HG02588 (cell line): ENCODE measurements around the gene RNF25.

Experiments used
- ATAC-seq: cut with Tn5 transposase; IDR thresholded peaks from one replicate; pipeline ENCODE4 v1.9.1; 2021; ENCODE audit warnings: mild to moderate bottlenecking, moderate library complexity; ENCODE audit not compliant: unreplicated experiment

Gene RNF25

DNA sequence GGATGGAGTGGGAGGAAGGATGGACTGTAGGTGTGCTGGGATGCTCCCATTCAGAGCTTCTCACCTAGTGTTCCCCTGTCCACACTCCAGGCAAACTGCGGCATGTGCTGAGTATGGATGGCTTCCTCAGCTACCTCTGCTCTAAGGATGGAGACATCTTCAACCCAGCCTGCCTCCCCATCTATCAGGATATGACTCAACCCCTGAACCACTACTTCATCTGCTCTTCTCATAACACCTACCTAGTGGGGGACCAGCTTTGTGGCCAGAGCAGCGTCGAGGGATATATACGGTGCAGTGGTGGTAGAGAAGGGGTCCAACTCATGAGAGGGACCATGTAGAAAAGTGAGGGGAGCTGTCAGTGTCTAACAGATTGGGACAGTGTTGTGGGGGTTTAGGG lies 43.9 kb downstream of the RNF25 start:
- ATAC-seq, result no peak

DNA sequence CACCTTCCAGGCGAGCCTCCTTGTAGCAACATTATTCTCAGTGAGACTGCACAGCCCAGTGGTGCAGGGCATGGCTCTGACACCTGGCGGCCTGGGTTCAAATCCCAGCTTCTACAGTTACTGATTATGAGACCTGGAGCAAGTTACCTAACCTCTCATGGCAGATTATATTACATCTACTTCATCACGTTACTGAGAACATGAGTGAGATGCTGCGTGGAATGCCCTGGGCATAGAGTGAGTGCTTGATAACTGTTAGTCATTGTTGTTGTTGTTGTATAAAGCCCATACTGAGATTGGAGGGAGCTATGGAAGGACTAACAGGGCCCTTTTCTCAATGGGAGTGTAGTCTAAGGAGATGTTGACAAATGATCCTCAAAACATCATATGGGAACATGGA lies 45.4 kb downstream of the RNF25 start:
- ATAC-seq, result no peak

DNA sequence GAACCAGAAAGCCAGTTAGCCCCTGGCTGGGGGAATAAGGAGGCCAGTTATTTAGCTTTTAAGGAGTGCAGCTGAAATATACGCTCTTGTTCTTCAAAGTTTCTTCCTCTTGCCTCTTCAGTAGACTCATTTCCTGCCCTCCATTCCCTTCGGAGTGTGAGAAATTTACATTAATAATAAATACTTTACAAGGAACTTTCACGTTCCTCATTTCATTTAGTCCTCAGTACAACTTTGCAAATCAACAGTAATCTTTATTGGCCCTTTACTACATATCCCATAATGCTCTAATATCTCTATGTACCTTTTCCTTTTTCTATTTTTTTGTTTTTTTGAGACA lies 48.5 kb downstream of the RNF25 start:
- ATAC-seq, result no peak

DNA sequence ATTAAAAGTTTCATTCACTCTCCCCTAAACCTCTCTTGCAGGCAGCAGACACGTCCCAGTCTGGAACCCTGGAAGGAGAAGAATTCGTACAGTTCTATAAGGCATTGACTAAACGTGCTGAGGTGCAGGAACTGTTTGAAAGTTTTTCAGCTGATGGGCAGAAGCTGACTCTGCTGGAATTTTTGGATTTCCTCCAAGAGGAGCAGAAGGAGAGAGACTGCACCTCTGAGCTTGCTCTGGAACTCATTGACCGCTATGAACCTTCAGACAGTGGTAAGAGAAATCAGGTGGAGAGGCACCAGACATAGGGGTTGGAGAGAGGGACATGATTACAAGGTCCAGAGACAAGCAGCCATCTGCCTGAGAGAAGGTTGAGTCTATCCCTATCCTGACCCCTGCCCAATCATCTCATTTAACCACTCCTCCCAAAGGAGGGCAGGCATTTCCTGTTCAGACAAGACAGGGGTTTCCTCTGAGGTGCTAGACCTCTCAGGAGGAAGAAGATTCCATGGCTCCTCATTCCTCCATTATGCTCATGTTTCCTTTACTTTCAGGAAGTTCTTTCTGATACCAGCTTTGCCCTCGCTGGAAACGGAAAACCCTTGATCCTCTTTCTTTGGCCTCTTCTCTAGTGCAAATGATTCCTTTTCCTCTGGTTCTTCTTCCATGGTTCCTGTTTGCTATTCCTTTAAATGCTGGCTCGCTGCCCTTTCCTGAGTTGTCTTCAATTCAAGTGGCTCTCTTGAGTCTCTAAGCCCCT lies 49.0 kb downstream of the RNF25 start:
- no peak for ATAC-seq

DNA sequence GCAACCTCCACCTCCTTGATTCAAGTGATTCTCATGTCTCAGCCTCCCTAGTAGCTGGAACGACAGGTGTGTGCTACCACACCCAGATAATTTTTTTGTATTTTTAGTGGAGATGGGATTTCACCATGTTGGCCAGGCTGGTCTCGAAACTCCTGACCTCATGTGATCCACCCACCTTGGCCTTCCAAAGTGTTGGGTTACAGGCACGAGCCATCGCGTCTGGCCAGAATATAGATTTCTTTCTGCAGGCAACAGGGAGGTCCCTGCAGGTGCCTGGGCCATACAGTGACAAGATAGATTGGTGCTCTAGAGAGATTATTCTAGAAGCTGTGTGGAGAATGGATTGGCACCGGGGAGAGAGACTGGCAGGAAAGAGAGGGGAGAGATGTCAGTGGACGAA lies 50.8 kb downstream of the RNF25 start:
- ATAC-seq, result no peak

DNA sequence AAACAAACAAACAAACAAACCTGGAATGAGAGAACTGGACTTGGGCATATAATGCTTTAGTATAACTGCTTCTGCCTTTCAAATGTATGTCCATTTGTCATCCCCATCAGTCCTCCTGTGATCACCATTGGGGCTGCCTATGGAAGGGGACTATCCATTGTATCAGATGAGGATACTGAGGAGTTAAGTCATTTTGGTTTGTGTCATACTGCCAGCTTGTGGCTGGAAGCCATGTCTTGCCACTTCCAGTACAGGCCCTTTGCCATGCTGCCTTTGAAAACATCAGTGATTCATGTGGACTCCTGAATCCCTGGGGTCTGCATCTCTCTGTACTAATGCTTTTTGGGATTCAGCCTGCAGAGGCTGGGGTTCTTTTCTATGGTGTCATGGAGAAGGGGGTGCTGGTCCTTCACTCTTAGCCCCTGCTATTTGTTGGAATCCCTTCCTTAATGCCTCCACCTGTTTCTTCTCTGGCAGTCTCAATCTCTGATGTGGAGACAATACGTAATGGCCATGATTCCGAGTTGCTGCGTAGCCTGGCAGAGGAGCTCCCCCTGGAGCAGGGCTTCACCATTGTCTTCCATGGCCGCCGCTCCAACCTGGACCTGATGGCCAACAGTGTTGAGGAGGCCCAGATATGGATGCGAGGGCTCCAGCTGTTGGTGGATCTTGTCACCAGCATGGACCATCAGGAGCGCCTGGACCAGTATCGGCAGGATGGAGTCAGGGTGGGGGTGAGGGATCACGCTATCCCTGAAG lies 53.5 kb downstream of the RNF25 start:
- no peak for ATAC-seq

DNA sequence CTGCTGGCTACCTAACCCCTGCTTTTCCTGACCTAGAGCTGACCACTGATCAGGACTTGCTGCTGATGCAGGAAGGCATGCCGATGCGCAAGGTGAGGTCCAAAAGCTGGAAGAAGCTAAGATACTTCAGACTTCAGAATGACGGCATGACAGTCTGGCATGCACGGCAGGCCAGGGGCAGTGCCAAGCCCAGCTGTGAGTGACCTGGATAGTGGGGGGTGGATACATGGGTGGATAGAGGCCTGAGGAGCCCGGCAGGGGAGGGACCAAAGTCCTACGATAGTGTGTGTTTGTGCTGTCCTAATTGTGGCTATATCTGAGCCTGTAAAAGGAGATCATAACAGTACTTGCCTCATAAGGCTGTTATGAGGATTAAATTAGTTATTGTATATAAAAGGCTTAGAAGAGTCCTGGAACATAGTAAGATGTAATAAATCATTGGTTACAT lies 55.9 kb downstream of the RNF25 start:
- ATAC-seq, result no peak
